Stimulated activated CD4-positive, alpha-beta T cell treated with anti-CD3 and anti-CD28 coated beads, Interleukin-2, amount 100 ng/mL, for 24 hours (primary cell): ENCODE results near the gene PPP1CA.

Source experiments
- DNase-seq, 2 donors: peaks; one replicate each; pipeline ENCODE4 v3.0.0-alpha.2; 2020

The PPP1CA gene

GRCh38 chr11:67401495-67402191 lies at the start of gene PPP1CA:
PPP1CA (minus strand) TSS chr11:67401858; CDS start chr11:67401782, 76 bp downstream.
- peak; percentile 90 to 91 for DNase-seq

- no peak for DNase-seq
Measured at GRCh38 chr11:67450796-67451657, 49.4 kb upstream of the PPP1CA start.

- DNase-seq, result no peak
Measured at GRCh38 chr11:67449116-67449844, 47.6 kb upstream of the PPP1CA start.

GRCh38 chr11:67448220-67448609 lies 46.6 kb upstream of the PPP1CA start:
- DNase-seq, result no peak

- no peak for DNase-seq
Measured at GRCh38 chr11:67445515-67445914, 43.9 kb upstream of the PPP1CA start.

GRCh38 chr11:67442504-67443404 lies 41.1 kb upstream of the PPP1CA start:
- DNase-seq, result peak in 1 of 2 donors; percentile 18

- peak in 1 of 2 donors; percentile 15 for DNase-seq
Measured at GRCh38 chr11:67441731-67442351, 40.2 kb upstream of the PPP1CA start.

- DNase-seq, result peak in 1 of 2 donors; percentile 36
Measured at GRCh38 chr11:67441098-67441563, 39.5 kb upstream of the PPP1CA start.

- DNase-seq, result peak in 1 of 2 donors; percentile 51
Measured at GRCh38 chr11:67440229-67441097, 38.8 kb upstream of the PPP1CA start.

GRCh38 chr11:67439321-67440228 lies 37.9 kb upstream of the PPP1CA start:
- peak; percentile 50 to 63 for DNase-seq

GRCh38 chr11:67438158-67438902 lies 36.7 kb upstream of the PPP1CA start:
- DNase-seq, result peak; percentile 79 to 88

GRCh38 chr11:67437809-67438157 lies 36.1 kb upstream of the PPP1CA start:
- DNase-seq, result no peak

GRCh38 chr11:67437082-67437808 lies 35.6 kb upstream of the PPP1CA start, which contains the start of gene PTPRCAP:
PTPRCAP (minus strand) TSS chr11:67437682; CDS start chr11:67437619, 63 bp downstream.
- peak; percentile 74 to 81 for DNase-seq

- DNase-seq, result peak; percentile 78 to 86
Measured at GRCh38 chr11:67436459-67437081, 34.9 kb upstream of the PPP1CA start.

- DNase-seq, result no peak
Measured at GRCh38 chr11:67435727-67436458, 34.2 kb upstream of the PPP1CA start.

GRCh38 chr11:67435031-67435726 lies 33.5 kb upstream of the PPP1CA start:
- peak; percentile 46 to 60 for DNase-seq
